ENCODE data around the gene SHISAL2B. TPM values are rescaled to one million over a fixed set of nuclear protein-coding genes. Genes with fewer than 3 reads are reported as not detected.
"Not testable (repeated sequence)": the region's sequence is repeated elsewhere in the genome, so short reads cannot be mapped to it uniquely, and the experiment has no call there.

Gene SHISAL2B
- not detected for total RNA-seq

DNA sequence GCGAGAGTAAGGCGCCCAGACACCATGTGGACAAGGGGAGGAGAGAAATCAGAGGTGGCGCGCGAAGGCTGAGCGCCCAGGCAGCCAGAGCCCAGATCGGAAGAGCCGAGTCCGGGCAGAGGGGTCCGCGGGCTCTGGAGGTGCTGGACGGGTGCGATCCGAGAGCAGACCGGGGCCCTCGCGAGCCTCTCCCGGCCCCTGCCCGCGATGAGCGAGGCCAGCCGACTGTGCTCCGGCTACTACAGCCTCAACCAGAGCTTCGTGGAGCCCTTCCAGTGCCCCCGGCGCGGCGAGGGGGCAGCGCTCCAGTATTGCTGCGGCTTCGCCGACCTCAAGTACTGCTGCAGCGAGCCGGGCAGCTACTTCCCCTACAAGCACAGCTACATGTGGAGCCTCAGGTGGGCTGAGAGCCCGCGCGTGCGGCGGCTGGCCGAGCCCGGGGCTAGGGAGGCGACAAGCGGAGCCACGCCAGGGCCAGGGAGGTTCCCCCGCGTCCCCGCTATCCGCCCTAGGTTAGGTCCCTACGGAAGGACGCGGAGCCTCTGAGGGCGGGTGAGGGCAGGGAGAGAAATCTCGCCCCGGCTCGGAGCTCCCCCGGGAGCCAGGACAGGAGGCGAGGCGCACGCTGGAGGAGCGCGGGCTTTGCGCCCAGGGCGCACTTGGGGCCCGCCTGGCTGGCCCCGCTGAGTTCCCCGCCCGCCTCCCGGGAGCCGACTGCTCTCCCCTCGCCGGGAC, at the start of gene SHISAL2B:
TSS of gene SHISAL2B (plus strand) at position 87 of the 735 bp plus-strand sequence. CDS start at position 208, 121 bp downstream.
- peak; percentile 17 for ATAC-seq

DNA sequence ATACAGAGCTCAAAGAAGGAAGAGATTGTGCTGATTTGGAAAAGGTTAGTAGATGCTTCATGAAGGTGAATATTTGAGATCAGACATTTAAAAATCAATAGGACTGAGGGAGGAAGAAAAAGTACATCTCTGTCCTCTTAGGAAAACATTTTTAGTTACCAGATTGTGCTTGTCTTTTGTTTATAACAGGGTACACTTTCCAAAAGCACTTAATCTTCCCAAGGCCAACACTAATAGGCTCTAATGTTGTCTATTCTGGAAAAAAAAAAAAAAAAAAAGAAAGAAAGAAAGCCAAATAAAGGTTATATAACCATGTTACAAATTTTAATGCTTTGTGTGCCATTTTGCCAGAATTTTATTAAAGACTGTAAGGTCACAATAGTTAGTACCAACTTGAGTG, 45.5 kb upstream of the SHISAL2B start:
- ATAC-seq: no peak

DNA sequence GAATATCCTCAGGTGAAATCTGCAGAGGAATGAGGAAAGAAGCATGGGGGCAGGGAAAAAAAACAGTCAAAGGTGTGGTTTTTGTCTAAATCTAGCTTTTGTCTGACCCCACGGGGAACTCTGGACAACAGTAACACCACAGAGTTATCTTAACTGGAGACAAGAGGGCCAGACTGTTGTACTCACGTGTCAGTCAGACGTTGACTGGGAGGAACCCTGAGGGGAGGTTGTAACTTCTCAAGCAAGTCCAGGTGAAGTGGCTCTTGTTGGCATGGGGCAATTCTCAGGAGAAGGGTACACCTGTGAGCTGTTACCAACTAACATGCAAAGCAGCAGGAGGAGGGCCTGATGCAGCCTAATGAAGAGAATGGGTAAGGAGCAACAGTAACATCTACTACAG, 44.1 kb upstream of the SHISAL2B start:
- ATAC-seq: no peak

DNA sequence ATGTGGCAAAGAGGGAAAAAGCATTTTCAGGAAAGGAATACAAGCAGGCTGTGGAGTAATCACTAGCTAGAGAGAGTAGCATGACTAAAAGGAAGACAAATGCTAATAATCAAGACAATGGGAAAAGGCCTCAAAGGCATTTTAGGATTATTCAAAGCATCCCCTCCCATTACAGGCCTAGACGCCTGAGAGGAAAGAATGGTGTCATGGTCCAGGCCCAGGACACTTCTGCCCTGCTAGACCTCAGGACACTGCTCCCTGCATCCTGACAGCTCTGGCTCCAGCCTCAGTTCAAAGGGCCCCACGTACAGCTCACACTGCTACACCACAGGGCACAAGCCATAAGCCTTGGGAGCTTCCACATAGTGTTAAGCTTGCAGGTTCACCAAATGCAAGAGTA, 40.8 kb upstream of the SHISAL2B start:
- ATAC-seq: no peak

DNA sequence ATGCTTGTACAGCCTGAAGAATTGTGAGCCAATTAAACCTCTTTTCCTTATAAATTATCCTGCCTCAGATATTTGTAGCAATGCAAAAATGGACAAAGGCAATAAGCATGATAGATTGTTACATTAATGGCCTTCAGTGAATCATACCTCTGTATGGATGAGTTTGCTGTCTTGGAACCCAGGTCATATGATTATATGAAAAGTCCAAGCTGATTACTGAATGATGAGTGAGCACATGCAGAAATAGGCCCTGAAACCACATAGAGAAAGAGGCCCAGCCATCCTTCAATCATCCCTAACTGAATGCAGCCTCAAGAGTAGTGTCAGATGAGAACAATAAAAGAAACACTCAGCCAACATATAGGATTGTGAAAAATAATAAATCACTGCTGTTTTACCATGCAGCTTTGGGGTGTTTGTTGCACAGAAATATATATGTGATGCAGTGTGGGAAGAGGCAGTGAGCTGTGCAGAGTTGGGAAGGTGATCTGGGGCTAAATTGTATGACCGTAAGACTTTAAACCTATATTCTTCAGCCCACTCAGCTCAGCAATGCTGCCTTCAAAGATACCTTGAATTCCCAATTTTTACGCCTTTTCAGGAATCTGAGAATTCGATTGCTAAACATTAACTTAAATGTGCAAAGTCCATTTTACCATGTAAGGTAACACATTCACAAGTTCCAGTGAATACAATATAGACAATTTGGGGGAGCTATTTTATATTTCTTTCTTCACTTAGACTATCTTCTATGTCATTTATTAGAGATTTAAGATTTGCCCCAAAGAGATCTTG, 36.3 kb upstream of the SHISAL2B start:
- no peak for ATAC-seq

GRCh38 chr5:64654561-64654938, 35.8 kb upstream of the SHISAL2B start:
- no peak for ATAC-seq

GRCh38 chr5:64655596-64655995, 34.7 kb upstream of the SHISAL2B start:
- ATAC-seq: no peak

DNA sequence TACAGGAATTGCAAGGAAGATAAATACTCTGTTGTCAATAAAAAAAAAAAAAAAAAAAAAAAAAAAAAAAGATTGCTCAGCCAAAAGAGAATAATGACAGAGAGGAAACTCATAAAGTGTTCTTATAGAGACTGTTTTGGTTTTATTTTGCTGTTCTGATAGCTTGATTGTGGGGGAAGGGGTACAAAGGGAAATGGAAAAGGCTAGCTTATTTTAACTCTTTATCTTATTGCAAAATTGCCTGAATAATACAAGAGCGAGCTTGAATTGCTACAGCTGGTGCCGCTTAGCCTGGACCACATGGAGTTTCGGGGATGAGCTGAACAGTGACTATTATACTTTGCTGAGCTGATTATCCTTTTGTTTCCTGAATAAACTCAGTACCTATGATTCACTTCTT, 31.0 kb upstream of the SHISAL2B start:
- ATAC-seq: no peak

- ATAC-seq: not testable (repeated sequence)
Observed at GRCh38 chr5:64663181-64663580, 27.1 kb upstream of the SHISAL2B start.

DNA sequence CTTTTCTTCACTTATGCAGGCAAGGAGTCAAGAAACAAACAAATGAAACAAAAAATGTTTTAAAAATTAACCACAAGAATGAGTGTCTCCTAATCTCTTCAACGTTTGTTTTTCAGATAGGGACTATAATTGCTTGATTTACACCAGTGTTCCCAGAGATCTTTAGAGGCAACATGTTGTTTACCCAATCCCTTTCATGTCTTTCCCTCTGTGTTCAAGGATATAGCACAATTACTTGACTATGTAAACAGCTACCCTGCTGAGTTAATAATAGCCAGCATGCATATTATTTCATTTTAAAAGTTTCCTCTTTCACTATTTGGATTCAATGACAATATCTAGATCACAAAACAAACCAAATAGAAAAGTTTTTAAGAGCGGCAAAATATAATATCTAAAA, 25.1 kb upstream of the SHISAL2B start:
- ATAC-seq: no peak

DNA sequence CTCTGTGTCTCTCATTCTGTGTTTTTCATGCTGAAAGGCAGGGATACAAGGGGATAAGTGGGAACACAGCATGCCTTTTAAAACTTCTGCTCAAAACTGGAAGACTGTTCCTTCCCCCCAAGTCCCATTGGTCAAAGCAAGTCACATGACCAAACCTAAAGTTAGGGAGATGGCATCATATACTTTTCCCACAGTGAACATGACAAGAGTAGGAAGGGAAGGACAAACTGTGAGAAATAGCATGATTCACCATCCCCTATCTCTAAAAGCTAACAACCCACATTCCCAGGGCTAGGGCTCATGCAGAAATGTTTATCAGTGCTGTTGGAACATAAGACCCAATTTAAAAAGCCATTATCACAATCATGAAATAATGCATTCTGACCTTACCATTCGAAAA, 24.2 kb upstream of the SHISAL2B start:
- ATAC-seq: no peak

DNA sequence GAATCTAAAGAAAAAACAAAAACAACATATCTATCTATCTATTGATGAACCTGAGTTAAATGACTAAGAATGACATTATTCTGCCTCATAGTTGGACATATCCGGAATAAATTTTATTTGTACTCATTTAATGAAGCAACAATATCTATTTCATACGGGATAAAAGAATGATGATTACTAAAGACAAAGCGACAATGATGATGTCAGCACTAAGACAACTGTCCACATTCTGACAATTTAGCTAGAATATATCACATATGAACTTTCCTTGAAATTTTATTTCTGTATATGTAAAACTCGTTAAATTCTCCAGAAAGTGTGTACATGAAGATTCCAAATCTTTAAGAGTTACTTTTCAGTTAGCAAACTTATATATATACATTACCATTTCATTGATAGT, 23.2 kb upstream of the SHISAL2B start:
- ATAC-seq: no peak

DNA sequence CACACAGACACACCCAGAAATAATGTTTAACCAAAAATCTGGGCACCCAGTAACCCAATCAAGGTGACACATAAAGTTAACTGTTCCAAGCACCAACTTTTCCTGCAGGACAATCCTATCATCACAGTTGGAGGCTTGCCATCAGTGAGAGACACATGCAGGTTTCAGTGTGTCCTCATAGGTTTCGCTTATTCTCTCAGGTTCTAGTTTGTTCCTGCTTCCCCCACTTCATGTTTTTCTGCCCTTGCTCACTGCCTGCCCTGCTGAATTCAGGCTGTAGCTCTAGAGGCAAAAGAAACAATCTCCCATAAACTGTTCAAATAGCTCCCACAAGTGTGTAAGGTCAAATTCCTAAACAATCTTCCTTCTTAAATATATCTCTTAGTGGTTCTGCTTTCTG, 20.0 kb upstream of the SHISAL2B start:
- no peak for ATAC-seq

- ATAC-seq: no peak
Observed at GRCh38 chr5:64671678-64672077, 18.6 kb upstream of the SHISAL2B start.

- no peak for ATAC-seq
Observed at GRCh38 chr5:64678374-64678773, 11.9 kb upstream of the SHISAL2B start.

DNA sequence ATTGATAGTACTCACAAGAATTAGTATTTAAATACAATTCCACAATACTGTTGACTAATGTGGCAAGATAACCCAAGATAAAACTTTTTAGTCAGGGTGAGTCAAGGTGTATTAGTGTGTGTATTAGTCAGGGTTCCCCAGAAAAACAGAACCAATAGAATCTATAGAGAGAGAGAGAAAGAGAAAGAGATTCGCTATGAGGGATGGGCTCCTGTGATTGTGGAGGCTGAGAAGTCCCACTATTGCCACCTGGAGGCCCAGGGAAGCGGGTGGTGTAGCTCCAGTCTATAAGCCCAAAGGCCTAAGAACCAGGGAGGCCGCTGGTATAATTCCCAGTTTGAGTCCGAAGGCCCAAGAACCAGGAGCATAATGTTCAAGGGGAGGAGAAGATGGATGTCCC, 10.0 kb upstream of the SHISAL2B start:
- ATAC-seq: no peak

DNA sequence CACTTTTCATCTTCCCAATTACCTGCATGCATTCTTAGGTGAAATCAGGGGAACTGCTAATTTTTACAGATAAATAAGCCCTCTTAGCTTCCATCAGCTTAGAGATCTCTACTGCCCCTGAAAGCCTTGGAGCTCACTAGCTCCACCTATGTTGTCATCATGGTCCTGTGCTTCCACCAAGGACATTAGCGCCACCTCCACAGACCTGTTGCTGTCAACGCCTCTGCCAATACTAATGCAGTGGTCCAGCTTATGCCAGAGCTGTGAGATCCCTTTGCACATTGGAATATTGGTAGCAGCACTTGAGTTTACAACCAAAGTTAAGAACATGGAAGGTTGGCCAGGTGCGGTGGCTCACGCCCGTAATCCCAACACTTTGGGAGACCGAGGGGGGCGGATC, 7.7 kb upstream of the SHISAL2B start:
- ATAC-seq: no peak

DNA sequence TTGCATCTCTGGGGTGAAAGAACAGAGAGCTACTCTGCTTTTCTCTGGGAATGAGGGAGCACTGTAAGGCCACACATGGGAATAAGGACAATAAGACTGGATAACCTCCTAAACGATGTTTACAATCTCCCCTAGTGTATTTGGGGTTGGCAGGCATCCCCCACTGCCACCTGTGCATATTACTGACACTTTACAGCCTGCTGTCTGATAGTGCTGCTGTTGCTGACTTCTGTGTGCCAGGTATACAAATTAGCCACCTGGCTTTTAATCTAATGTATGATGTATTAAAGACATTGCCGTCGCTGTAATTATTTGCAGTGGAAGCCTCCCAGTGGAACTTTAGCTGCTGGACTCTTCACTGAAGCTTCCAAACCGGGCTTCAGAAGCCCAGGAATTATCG, 4.4 kb upstream of the SHISAL2B start:
- no peak for ATAC-seq

DNA sequence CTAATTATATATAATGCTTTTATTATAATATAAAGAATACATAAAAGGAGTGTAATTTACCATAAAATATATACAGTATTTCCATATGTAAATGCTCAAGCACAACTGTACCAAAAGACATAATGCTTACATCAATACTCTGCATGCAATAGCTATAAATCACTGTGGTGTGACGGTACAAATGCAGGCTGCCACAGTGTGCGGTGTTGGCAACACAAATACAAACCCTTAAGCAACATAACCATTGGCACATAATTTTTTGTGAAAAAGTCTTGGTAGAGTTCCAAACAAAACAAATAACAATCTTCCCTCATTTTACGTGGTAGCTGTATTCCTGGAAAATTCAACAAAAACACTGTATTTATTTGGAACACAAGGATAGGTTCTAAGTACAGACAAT, 1.9 kb upstream of the SHISAL2B start:
- no peak for ATAC-seq

DNA sequence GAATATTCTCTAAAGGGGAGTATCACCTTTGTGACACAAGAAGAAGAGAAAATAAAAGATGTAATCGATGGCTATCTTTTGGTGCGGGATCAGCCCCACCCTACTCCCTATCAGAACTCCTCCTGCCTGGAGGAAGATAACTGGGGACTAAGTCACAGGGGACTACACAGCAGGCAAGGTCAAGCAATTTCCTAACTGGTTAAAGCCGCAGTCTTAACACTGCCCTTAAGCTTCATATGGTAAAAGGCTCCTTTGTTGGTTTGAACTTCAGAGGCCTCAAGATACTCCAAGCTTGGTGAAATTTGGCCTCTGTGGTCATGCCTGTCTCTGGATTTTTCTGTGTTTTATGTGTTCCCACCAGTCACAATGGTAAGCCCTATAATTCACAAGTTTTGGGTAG, 1.3 kb upstream of the SHISAL2B start:
- no peak for ATAC-seq

- ATAC-seq: no peak
Observed at GRCh38 chr5:64690104-64690416, 243 bp upstream of the SHISAL2B start.

DNA sequence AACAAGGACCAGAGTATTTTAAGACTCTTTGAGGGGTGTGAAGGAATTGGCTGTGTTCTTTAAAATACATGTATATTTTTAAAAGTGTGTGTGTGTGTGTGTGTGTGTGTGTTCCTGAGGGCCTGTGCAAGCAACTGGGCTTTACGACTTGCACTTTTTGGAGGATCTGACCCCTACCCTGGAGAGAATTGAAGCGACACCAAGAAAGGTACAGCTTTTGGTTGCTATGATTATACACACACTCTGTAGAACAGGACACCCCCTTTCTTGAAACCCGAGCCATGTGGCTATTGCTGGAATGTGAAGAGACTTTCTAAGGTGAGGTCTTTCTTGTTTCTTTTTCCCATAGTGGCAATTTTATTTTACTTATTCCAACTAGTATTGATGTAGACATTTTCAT, 988 bp downstream of the SHISAL2B start:
- no peak for ATAC-seq

DNA sequence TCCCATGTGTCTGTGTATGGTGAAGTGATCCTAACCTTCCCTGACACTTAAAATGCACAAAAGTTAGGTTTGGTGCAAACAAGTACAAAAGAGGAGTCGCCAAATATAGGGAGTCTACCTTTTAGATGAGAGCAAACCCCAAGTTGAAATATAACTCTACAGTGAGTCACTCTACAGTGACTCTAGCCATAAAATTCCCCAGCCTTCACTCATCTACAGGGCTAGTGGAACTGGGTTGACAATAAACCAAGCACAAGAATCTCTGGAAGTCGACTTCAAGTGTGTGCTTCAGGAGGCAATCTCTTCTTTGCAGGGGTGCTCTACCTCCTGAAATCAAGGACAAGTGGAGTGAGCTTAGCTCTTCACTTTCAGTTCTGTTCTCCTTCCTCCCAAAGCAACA, 3.3 kb downstream of the SHISAL2B start:
- no peak for ATAC-seq

- not testable (repeated sequence) for ATAC-seq
Observed at GRCh38 chr5:64696414-64696813, 6.1 kb downstream of the SHISAL2B start.

GRCh38 chr5:64700765-64701164, 10.5 kb downstream of the SHISAL2B start:
- no peak for ATAC-seq

Measured in esophagus mucosa (tissue), 1 donor.